Measurements from ENCODE around the gene OR2A25.

Gene OR2A25

GRCh38 chr7:144027070-144027469 lies 42.5 kb upstream of the OR2A25 start:
- peak; percentile 45 for TF ChIP-seq CTCF (IDR thresholded peaks at IDR 0.05; ENCODE audit: low read depth, low read length)
- no peak overlapping the region for H3K4me3 ChIP-seq (replicated peaks in 1 of 2; ENCODE audit: low read depth in 2 of 2, low read length in 2 of 2)
- DNase-seq (ENCODE audit: low read depth in 2 of 2): peak; percentile 71 to 73

- peak; percentile 34 to 38 for DNase-seq (ENCODE audit: low read depth in 2 of 2)
- no peak overlapping the region for H3K4me3 ChIP-seq (replicated peaks in 1 of 2; ENCODE audit: low read depth in 2 of 2, low read length in 2 of 2)
- TF ChIP-seq CTCF (IDR thresholded peaks at IDR 0.05; ENCODE audit: low read depth, low read length): no peak
Measured at GRCh38 chr7:144027974-144028373, 41.6 kb upstream of the OR2A25 start.

GRCh38 chr7:144028547-144028946 lies 41.1 kb upstream of the OR2A25 start:
- TF ChIP-seq CTCF (IDR thresholded peaks at IDR 0.05; ENCODE audit: low read depth, low read length): no peak
- DNase-seq (ENCODE audit: low read depth in 2 of 2): no peak
- no peak overlapping the region for H3K4me3 ChIP-seq (replicated peaks in 1 of 2; ENCODE audit: low read depth in 2 of 2, low read length in 2 of 2)

- H3K4me3 ChIP-seq (replicated peaks in 1 of 2; ENCODE audit: low read depth in 2 of 2, low read length in 2 of 2): no peak overlapping the region
- no peak for DNase-seq (ENCODE audit: low read depth in 2 of 2)
- no peak for TF ChIP-seq CTCF (IDR thresholded peaks at IDR 0.05; ENCODE audit: low read depth, low read length)
Measured at GRCh38 chr7:144032516-144032915, 37.1 kb upstream of the OR2A25 start.

- DNase-seq (ENCODE audit: low read depth in 2 of 2): no peak
- TF ChIP-seq CTCF (IDR thresholded peaks at IDR 0.05; ENCODE audit: low read depth, low read length): no peak
- H3K4me3 ChIP-seq (replicated peaks in 1 of 2; ENCODE audit: low read depth in 2 of 2, low read length in 2 of 2): no peak overlapping the region
Measured at GRCh38 chr7:144032985-144033709, 36.5 kb upstream of the OR2A25 start.

- DNase-seq (ENCODE audit: low read depth in 2 of 2): no peak
Measured at GRCh38 chr7:144035385-144035784, 34.2 kb upstream of the OR2A25 start.

More at GRCh38 chr7:144035385-144035784, 34.2 kb upstream of the OR2A25 start:
- no peak for TF ChIP-seq CTCF (IDR thresholded peaks at IDR 0.05; ENCODE audit: low read depth, low read length)
- H3K4me3 ChIP-seq (replicated peaks in 1 of 2; ENCODE audit: low read depth in 2 of 2, low read length in 2 of 2): no peak overlapping the region

Data from cardiac fibroblast (primary cell).